NCI-H146 treated with DMSO at 0.1 percent for 48 hours (cell line): ENCODE measurements around the gene AP1G2.
"Not testable (repeated sequence)": the region's sequence is repeated elsewhere in the genome, so short reads cannot be mapped to it uniquely, and the experiment has no call there.

Source experiments
- DNase-seq: peaks from one replicate; lab custom pipeline; 2025; ENCODE audit not compliant: unreplicated experiment; lab: John Stamatoyannopoulos, UW

AP1G2 gene

GRCh38 chr14:23567186-23568020 is at the start of gene AP1G2:
AP1G2 (minus strand) TSS chr14:23567791; CDS start chr14:23567314, 477 bp downstream.
- peak; percentile 78 for DNase-seq

GRCh38 chr14:23615856-23616255 is 48.3 kb upstream of the AP1G2 start:
- DNase-seq: no peak

- DNase-seq: no peak
Measured at GRCh38 chr14:23614395-23614828, 46.8 kb upstream of the AP1G2 start.

- no peak for DNase-seq
Measured at GRCh38 chr14:23613242-23614070, 45.9 kb upstream of the AP1G2 start.

- DNase-seq: no peak
Measured at GRCh38 chr14:23612802-23613201, 45.2 kb upstream of the AP1G2 start.

GRCh38 chr14:23612354-23612732 is 44.8 kb upstream of the AP1G2 start:
- DNase-seq: no peak

GRCh38 chr14:23610815-23611289 is 43.3 kb upstream of the AP1G2 start:
- no peak for DNase-seq

- DNase-seq: no peak
Measured at GRCh38 chr14:23610090-23610814, 42.7 kb upstream of the AP1G2 start.

- not testable (repeated sequence) for DNase-seq
Measured at GRCh38 chr14:23609411-23610089, 42.0 kb upstream of the AP1G2 start.

- no peak for DNase-seq
Measured at GRCh38 chr14:23609001-23609400, 41.4 kb upstream of the AP1G2 start.

GRCh38 chr14:23608454-23608853 is 40.9 kb upstream of the AP1G2 start:
- DNase-seq: no peak

- DNase-seq: no peak
Measured at GRCh38 chr14:23605931-23606585, 38.5 kb upstream of the AP1G2 start.

GRCh38 chr14:23604675-23605170 is 37.1 kb upstream of the AP1G2 start:
- no peak for DNase-seq

GRCh38 chr14:23604148-23604547 is 36.6 kb upstream of the AP1G2 start:
- DNase-seq: no peak

- DNase-seq: no peak
Measured at GRCh38 chr14:23603103-23603502, 35.5 kb upstream of the AP1G2 start.

GRCh38 chr14:23602181-23603095 is 34.8 kb upstream of the AP1G2 start:
- no peak for DNase-seq

- no peak for DNase-seq
Measured at GRCh38 chr14:23601845-23602180, 34.2 kb upstream of the AP1G2 start.

- no peak for DNase-seq
Measured at GRCh38 chr14:23601424-23601823, 33.8 kb upstream of the AP1G2 start.

- no peak for DNase-seq
Measured at GRCh38 chr14:23600806-23601205, 33.2 kb upstream of the AP1G2 start.
